Endometrial microvascular endothelial cells (primary cell): Measurements from ENCODE around the gene NPR2. TPM values are rescaled to one million over a fixed set of nuclear protein-coding genes. Genes with fewer than 3 reads are reported as not detected.

Experiments used
- in situ Hi-C: cut with HindIII; loops from 2 replicates; pipeline ENCODE4 v1.10.0; 2017; ENCODE audit warnings: low sequenced_read_pairs, low pct_unique_long_range_greater_than_20kb; ENCODE audit errors: inconsistent ontology term
- total RNA-seq: library from RNA; depleted of rRNA; stranded (reverse); fragments of >200 nt; gene quantifications from one replicate; pipeline ENCODE4 v1.2.3, GENCODE V29; 2015; ENCODE audit errors: inconsistent ontology term

The NPR2 gene
- total RNA-seq, 1 donor from 2014 or later: 18.3 TPM

DNA sequence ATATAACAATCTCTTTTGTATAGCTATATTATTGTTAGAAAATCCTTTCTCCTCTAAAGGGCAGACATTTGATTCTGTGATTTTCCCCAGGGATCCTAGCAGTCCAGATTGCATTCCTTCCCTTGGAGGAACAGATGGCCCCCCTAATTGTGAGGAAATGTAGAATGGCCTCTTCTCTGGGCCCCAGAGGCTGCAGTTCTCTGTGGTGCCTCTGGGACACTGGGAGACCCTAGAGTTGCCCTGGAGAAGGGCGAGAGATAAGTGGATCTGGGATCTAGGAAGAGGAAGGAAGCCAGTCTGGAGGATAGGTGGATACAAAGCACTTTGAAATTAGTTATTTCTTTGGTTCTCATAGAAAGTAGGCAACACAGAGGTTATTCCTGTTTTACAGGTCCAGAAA is 25.3 kb downstream of the NPR2 start:
- in situ Hi-C loops: loop anchor here (10.0 kb wide), 1 partner anchor 48 kb away; no protein-coding TSS in a partner anchor

DNA sequence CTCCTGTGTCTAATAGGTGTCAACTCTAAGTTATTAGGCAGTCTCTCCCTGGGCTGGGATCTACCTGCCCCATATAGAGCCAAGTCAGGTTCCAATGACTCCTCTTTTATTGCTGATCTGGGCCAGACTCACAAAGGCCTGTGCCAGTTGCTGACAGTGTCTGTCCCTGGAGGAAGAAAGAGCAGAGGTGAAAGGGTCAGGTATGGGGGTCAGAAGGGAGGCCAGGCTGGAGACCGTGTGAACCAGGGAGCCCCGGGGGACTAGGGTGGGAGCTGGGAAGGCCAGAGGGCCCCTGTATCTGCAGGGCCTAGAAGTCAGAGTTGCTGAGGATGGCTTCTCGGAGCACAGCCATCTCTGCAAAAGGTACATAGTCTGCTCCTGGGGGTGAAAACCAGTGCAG is 26.9 kb downstream of the NPR2 start:
- in situ Hi-C loops: loop anchor here (10.0 kb wide), 1 partner anchor 46 kb away; no protein-coding TSS in a partner anchor

DNA sequence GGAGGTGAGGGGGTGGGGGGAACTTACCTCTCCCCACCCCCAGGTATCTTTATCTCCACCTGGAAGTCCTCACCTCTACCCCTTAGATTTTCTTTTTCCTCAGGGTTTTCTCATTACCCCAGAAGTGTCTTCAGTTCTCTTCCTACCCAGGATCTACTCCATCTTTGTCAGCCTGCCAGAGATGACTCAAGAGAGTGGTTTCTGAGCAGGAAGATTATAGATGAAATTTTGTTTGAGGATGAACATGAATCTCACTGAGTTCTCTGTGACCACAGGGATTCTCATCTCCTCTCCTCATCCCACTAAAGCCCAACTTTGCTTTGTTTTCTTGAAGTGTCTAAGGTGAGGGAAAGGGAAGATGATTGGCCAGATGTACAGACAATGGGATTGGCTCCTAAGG is 28.7 kb downstream of the NPR2 start:
- in situ Hi-C loops: loop anchor here (10.0 kb wide), 1 partner anchor 75 kb away; the partner anchor contains the start of genes GBA2 and RGP1

DNA sequence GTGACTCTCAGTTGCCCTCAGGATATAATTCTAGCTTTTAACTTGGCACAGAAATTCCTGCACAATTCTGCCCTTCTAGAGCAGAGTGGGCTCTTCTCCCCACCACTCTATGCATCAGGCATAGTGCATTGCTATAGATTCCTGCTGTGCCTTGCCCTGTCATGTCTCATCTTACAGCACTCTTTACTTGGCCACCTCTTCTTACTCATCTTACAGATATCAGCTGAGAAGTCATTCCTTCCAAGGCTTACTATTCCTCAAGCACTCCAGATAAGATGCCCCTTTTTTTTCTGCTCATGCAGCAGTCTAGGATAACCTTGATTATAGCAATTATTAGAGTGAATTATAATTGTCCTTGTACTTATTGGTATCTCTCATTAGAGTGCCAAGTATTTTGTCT is 31.5 kb downstream of the NPR2 start:
- in situ Hi-C loops: loop anchor here (10.0 kb wide), 1 partner anchor 78 kb away; the partner anchor contains the start of genes GBA2 and RGP1

DNA sequence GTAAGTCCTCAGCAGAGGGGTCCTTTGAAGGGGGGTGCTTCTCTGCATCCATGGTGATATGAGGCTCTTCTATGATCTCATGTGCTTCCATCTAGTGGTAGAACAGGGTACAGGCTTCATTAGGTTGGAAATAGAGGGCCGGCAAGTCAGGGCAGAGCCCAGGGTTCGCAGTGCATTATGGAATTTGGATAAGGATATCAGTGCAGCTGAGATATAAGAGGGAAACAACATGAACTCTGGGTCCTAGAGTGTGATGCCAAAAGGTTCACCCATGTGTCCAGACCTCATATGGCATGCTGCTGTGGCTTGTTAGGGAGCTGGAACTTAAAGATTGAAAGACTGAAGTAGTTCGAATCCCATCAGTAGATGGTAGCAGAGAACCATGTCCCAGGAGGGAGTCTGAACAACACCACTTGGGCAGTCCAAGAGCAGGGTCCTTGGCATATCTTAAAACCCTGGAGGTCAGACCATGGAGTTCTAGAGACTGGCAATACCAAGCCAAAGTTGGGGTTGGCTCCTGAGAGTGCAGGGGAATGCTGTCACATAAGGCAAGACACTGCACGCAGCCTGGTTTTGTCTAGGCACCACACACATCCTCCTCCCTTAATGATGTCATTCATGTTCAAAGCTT is 34.8 kb downstream of the NPR2 start:
- in situ Hi-C loops: loop anchor here (10.0 kb wide), 1 partner anchor 81 kb away; the partner anchor contains the start of genes GBA2 and RGP1

DNA sequence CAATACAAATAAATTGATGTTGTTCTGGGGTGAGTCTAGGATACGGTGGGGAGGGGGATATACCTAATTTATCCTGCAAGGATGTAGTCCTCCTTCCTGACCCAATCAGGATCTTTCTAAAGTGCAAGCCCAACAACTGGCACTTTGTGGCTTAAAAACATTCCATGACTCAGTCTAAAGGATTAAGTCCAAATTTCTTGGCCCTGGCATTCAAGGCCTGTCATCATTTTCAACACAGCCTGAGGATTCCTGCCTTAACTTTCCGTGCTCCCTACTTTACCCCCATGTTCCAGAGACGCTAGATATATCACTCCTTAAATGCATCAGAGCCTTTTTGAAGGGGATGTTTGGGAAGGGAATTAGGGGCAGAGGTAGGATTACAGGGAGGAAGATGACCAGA is 36.1 kb downstream of the NPR2 start:
- in situ Hi-C loops: loop anchor here (10.0 kb wide), 1 partner anchor 83 kb away; the partner anchor contains the start of genes GBA2 and RGP1

DNA sequence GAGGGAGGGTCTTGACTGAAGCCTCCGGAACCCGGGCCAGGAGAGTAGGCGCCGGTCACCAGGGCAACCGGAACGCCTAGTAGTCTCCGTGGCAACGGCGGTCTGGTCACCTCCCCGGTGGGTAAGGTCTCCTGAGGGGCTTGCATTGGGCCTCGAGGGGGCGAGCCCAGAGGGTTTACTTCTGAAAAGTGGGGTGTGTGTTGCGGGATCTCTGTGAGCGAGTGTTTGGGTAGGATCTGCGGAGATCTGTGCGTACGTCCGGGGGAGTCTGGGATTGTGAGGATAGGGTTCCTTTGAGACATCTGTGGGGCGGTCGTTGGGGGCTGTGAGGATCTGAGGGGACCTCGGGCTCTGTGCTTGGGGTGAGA is 37.3 kb downstream of the NPR2 start, which contains the start of gene FAM221B:
FAM221B (minus strand) TSS at position 17 of the 368 bp plus-strand sequence. CDS start 2,571 bp downstream, outside the sequence.
- in situ Hi-C loops: loop anchor here (10.0 kb wide), 1 partner anchor 84 kb away; the partner anchor contains the start of genes GBA2 and RGP1

DNA sequence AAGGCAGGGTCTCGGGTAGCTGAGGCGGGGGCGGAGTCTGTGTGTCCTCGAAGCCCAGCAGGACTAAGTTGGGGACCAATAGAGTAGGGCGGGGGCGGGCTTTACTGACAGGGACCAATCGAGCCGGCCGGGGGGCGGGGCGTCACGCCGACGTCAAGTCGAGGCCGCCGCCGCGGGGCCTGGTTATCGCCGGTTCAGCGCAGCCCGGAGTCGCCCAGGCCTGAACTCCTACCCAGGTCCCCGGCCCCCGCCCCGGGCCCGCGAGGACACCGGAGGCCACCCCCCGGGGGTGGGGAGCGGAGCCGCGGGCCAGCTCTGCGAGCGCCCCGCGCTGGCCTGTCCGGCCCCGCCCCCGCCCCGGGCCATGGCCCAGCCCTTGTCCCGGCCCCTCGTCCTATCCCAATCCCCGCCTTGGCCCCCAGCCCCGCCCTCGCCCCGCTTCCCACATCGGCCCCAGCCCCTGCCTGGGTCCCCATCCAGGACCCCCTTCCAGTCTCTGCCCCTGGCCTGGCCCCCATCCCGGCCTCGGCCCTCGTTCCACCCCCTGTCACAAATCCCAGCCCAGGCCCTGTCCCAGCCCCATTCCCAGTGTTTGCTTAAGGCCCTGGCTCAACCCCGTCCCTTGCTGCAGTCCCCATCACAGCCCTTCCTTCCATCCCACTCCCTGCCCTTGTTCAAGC is 37.8 kb downstream of the NPR2 start, which contains the start of gene TMEM8B:
TMEM8B (plus strand) TSS at position 145 of the 680 bp plus-strand sequence; CDS start at position 365, 220 bp downstream.
- in situ Hi-C loops: loop anchor here (10.0 kb wide), 1 partner anchor 84 kb away; the partner anchor contains the start of genes GBA2 and RGP1

DNA sequence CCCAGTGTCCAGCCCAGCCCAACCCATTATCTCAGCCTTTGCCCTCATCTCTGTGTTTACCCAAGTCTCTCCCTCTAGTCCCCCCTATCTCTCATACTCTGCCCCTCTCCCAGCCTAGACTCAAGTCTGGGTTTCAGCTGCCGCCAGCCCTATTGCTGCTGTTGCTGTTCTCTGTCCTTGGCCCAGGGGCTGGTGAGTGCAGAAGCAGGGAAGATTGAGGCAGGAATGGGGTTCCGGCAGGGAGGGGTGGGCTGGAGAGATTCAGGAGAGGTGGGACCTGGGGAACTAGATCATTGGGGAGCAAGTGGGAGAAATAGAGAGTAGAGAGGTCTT is 38.3 kb downstream of the NPR2 start:
- in situ Hi-C loops: loop anchor here (10.0 kb wide), 1 partner anchor 85 kb away; the partner anchor contains the start of genes GBA2 and RGP1

DNA sequence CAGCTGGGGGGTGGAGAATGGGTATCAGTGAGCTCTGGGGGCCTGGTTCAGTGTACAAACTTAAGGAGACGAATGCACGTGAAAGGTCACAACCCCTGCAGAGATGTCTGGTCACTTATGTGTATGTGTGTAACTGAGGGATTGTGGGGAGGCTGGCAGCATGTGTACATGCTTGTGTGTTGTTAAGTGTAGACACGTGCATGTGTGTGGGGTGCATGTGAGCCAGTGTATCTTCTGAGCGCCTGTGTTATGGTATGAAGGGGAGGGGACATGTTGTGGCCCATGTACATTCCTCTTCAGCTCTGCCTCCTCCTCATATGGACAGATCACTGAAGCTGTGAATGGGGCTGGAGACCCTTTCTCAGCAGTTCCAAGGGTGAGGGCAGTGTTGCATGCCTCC is 39.6 kb downstream of the NPR2 start:
- in situ Hi-C loops: no loop called here

DNA sequence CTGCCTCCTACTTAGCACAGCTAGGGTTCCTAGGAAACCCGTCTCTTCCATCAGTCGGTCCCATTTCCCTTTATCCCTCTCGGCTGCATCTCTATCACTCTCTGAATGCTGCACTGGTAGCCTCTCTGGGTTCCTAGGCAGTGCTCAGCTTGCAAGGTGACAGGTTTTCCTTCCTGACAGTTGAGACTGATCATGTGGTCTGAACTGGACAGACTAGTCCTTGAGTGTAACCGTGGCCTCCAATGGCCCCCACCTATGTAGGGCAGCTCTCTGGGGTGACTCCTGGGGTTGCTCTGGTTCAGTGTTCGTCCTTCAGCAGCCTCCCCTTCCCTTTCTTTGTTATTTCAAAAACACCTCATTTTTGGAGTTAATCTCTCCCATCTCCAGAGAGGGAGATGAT is 41.4 kb downstream of the NPR2 start:
- in situ Hi-C loops: no loop called here

DNA sequence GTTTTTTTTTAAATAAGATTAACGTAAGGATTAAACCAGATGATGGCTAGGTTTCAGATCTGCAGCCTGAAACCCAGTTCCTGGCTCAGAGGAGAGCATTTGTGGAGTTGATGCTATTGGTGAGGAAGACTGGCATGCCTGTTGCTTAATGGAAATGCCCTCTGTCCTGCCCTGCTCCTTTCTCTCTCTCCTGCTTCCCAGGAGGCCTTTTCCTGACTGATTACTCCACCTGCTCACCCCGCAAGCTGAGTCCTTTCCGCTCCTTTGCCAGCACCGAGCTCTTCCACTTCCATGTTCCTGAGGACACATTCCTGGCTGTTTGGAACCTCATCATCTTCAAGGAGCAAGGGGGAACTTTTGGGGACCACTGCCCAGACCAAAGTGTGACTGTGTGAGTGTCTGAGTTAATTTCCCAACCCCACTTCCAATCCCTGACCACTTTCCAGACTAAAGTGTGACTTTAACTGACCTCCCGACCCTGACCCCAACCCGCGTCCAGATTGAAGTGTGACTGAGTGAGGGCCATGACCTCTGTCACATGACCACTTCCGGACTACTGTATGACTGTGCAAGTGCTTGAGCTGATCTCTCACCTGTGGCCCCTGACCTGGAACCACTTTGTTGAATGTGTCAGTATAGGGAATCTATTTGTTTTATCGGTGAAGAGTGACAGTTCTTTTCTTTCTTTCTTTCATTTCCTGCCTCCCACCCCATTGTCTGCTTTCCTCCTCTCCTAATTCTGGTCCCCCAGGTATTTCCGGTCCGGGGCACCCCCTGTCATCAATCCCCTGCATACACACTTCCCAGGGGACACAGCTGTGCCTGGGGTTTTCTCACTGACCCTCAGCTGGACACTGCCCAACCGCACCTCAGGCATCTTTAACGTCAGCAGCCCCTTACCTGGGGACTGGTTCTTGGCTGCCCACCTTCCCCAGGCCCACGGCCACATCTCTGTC is 43.1 kb downstream of the NPR2 start:
- in situ Hi-C loops: no loop called here

DNA sequence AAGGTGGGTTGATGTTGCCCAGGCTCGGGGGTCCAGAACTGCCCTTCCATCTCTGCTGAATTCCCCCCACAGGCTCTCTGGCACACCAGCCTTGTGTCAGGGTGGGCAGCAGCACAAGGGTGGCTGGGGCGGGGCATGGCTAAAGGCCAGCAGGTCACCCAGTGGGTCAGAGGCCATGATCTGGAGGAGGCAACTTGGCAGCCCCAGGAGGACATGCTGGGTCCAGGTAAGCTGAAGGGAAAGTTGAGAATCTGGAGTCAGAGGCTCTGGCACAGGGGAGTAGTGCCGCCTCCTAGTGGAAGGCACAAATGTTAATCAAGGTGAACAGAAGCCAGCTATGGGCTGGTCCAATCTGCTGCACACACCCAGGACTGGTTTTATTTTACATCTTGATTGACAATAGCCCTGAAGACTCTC is 43.8 kb downstream of the NPR2 start:
- in situ Hi-C loops: no loop called here

DNA sequence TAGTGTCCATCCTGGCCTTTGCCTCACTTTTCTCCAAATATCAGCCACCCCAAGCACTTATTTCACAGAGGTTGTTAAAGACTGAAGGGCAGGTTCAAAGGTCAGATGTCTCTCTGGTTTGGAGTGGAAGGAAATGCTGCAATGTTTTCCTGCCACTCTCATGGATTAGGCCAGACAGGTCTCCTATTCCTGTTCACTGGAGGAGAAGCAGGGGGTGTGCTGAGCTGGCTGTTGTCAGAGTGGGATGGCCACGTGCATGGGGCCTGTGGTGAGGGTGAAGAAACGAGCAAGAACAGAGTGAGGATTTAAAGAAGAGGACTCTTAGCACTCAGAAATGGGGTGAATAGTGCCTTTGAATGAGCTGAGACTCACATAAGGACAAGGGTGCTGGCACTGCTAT is 44.4 kb downstream of the NPR2 start:
- in situ Hi-C loops: no loop called here

DNA sequence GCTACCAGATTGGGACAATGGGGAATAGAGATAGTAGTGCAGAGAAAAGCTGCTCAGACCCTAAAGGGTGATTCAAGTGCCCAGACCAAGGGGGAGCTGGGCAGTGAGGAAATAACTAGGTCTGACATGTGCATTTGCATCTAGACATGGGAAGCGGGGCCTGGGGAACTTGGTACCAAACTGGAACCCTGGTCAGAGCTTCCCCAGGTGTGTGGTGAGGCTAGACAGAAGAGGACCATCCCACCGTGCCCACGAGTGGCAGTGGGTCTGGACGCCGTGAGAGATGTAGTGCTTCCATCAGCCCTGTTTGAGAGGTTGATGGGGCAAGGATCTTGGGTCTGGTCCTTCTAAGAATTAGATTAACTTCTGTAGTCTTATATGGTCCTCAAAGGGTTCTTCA is 45.2 kb downstream of the NPR2 start:
- in situ Hi-C loops: no loop called here

DNA sequence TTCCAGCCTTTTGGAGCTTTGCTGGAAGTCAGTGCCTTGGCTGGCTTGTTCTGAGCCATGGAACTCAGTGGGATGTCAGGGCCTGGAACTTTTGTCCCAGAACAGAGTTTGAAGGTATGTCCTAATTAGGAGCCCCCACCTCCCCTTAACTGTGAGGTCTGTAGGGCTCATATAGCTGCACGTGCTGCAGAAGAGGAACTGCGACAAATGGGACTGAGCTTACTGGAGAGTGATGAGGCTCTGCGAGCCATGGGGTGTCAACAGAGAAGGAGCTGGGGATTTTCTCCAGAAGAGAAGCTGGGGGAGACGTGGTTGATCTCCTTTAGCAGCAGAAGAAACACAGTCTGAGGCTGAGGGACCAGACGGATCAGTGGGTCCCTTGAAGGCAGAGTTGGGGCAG is 48.5 kb downstream of the NPR2 start:
- in situ Hi-C loops: no loop called here

DNA sequence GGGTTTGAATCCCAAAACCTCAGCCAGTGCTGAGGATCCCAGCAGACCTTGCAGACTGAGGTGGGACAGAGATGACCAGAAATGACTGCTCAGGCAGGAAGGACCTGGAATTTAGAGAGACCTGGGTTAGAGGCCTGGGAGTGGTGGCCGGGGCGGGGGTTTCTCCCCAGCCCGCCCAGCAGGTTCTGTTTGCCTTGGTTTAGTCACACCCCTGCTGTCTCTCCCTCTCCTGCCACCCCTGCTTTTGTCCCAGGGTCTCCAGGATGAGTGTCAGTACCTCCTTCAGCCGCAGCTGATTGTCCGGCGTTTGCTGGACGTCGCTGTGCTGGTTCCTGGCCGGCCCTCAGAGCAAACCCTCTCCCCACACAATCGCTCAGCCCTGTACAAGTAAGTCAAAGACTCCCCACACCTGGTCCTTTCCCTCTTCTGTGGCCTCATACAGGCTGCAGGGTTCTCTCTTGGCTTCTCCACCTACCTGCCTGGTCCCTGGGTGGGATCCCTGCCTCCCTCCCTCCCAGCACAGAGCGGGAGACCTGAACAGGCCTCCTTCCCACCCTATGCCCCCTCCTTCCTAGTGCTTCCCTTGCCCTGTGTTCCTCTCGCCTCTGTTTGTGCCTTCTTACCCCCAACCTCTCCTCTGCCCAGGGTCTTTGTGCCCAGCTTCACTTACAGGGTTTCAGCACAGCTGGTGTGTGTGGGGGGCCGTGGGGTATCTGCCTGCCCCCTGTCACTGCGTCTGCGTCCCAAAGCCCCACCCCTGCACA is 49.7 kb downstream of the NPR2 start:
- in situ Hi-C loops: no loop called here

DNA sequence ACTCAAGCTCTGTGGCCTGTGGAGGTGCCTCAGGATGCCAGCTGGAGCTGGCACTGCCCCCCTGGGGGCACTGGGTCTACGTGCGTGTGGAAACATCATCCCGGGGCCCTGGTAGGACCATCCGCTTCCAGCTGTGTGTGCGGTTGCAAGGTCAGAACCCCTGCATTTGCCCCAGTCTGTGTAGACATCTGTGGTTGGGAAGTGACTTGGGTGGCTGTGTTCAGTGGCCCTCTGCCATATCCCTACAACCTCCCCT is 50.2 kb downstream of the NPR2 start:
- in situ Hi-C loops: no loop called here
